Measurements from ENCODE around the gene LAMB4. TPM values are rescaled to one million over a fixed set of nuclear protein-coding genes. Genes with fewer than 3 reads are reported as not detected.
A peak's percentile ranks its signal among the peaks of the same experiment; 100 is the strongest.

Gene LAMB4
- total RNA-seq, 4 donors from 2014 or later = 0.15 to 8.1 (median 1.7) TPM

DNA sequence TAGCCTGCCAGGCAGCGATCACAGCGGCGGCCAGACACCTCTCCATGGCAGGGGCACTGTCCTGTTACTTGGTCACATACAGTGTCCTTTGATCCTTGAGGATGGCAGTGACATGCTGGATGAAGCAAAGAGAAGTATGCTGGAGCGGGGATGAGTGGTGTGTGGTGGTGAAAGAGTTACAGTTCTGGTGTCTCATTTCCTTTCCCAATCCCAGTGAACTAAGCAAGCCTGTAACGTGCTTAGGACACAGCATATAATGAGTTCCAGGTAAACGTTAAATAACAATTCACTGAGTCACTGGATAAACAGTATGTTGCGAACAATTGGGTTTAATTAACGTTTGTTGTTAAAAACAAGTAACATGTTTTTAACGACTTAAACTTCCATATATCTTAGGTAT lies 63.7 kb downstream of the LAMB4 start:
- no peak overlapping the region for H3K27ac ChIP-seq
- H3K4me3 ChIP-seq (replicated peaks in 1 of 3) = no peak overlapping the region
- DNase-seq = no peak
- intact Hi-C loops (cut with DNase I) = no loop called here
- H3K9me3 ChIP-seq = no peaks in the 10 kb centered on the region
- H3K36me3 ChIP-seq = no peaks in the 10 kb centered on the region
- peaks cover 11 to 15% of the 10 kb centered on the region in 2 donors for H3K4me1 ChIP-seq
- no peak for TF ChIP-seq CTCF (IDR thresholded peaks at IDR 0.05)
- TF ChIP-seq POLR2A (IDR thresholded peaks at IDR 0.05) = no peak
- WGBS, 2 donors = 85 to 89% methylated on average over 9 of the region's 9 CpGs
- no peaks in the 10 kb centered on the region for H3K27me3 ChIP-seq

DNA sequence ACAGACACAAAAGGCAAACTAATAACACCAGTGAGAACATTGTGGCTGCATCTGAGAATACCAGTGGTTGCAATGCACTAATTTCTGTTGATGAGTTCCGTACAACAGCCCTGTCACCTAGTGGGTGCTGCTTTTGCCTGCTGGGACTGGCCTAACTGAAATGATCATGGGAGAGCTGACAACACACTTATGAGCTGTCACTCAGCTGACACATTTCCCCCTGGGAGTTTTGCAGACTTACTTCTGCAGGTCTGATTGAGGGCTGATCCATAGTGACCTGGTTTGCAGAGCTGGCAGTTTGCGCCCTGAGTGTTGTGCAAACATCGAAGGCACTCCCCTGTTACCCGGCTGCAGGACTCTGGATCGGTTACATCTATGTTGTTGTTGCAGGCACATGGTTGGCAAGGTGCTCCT lies 66.6 kb downstream of the LAMB4 start:
- peak; percentile 66 to 75 for DNase-seq
- Histone ChIP-seq H3K9me3 (no peaks in the 10 kb centered on the region), H3K4me3 (replicated peaks in 1 of 3) (no peak overlapping the region), H3K4me1 (peaks cover 23 to 25% of the 10 kb centered on the region in 2 donors), H3K27ac (peak overlapping the region in 1 of 3 donors; percentile 57), H3K27me3 (no peaks in the 10 kb centered on the region), H3K36me3 (no peaks in the 10 kb centered on the region)
- 30 to 36% methylated on average over 2 to 5 of the region's 5 CpGs for WGBS, 2 donors
- TF ChIP-seq POLR2A (IDR thresholded peaks at IDR 0.05) (no peak), CTCF (IDR thresholded peaks at IDR 0.05) (no peak)
- intact Hi-C loops (cut with DNase I) = no loop called here

GRCh38 chr7:108062250-108063014 lies 67.7 kb downstream of the LAMB4 start:
- no peaks in the 10 kb centered on the region for H3K27me3 ChIP-seq
- H3K4me1 ChIP-seq = peaks cover 23 to 25% of the 10 kb centered on the region in 2 donors
- H3K27ac ChIP-seq = peak overlapping the region in 2 of 3 donors; percentile 8 to 57
- 67 to 74% methylated on average over 5 of the region's 5 CpGs for WGBS, 2 donors
- H3K36me3 ChIP-seq = no peaks in the 10 kb centered on the region
- H3K4me3 ChIP-seq (replicated peaks in 1 of 3) = no peak overlapping the region
- DNase-seq = peak; percentile 11 to 20
- H3K9me3 ChIP-seq = no peaks in the 10 kb centered on the region
- intact Hi-C loops (cut with DNase I) = no loop called here
- TF ChIP-seq CTCF (IDR thresholded peaks at IDR 0.05) (no peak), POLR2A (IDR thresholded peaks at IDR 0.05) (no peak)

DNA sequence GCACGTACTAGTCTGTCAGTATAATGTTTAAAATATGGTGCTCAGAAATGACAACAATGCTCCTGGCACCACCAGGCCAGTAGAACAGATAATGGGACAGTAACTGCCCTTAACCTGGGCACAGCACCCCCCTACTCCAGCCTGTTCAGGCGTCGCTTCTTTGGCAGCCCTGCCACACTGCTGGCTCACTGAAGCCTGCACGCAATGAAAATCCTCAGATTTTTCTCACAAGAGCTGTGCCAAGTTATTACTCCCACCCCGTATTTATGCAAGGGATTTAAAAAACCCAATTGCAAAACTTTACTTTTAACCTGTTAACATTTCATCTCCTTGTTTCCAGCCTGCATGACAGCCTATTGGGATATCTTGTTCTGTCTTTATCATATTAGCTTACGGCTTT lies 70.6 kb downstream of the LAMB4 start:
- 49 to 54% methylated on average over 6 of the region's 6 CpGs for WGBS, 2 donors
- H3K36me3 ChIP-seq = no peaks in the 10 kb centered on the region
- H3K9me3 ChIP-seq = no peaks in the 10 kb centered on the region
- H3K27me3 ChIP-seq = no peaks in the 10 kb centered on the region
- no peak for TF ChIP-seq CTCF (IDR thresholded peaks at IDR 0.05)
- TF ChIP-seq POLR2A (IDR thresholded peaks at IDR 0.05) = no peak
- H3K4me3 ChIP-seq (replicated peaks in 1 of 3) = no peak overlapping the region
- peak; percentile 35 to 66 for DNase-seq
- intact Hi-C loops (cut with DNase I) = no loop called here
- H3K27ac ChIP-seq = no peak overlapping the region
- H3K4me1 ChIP-seq = peaks cover 23 to 25% of the 10 kb centered on the region in 2 donors

DNA sequence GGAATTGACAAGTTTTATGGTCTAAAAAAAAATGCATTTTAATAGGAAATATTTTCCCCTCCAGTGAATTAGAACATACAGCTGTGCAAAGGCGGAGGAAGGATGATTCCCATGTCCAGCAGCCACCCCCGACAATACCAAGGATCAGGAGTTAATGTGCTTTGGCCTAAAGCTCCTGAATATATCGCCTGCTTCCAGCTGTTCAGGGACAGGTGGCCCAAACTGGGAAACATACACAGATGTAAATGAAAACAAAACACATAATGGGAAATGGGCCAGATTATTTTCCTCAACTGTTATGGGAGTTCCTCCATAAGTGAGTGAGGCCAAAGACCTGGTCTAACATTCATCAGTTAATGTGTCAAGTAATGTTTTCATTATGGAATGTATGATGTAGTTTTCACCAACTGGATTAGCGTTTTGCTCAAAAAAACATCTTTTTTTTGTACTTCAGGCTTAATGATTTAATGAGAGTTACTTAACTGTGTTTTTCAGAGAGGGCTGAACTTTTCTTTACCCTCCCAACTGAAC lies 72.1 kb downstream of the LAMB4 start:
- Histone ChIP-seq H3K4me3 (replicated peaks in 1 of 3) (no peak overlapping the region), H3K27me3 (no peaks in the 10 kb centered on the region), H3K9me3 (no peaks in the 10 kb centered on the region), H3K4me1 (peaks cover 18 to 20% of the 10 kb centered on the region in 2 donors), H3K27ac (no peak overlapping the region), H3K36me3 (no peaks in the 10 kb centered on the region)
- no peak for TF ChIP-seq CTCF (IDR thresholded peaks at IDR 0.05)
- TF ChIP-seq POLR2A (IDR thresholded peaks at IDR 0.05) = no peak
- intact Hi-C loops (cut with DNase I) = no loop called here
- WGBS, 2 donors = 72 to 76% methylated on average over 4 of the region's 4 CpGs
- DNase-seq = no peak
